T-helper 2 cell treated with Interferon-gamma antibody and Interleukin-4, amounts not matched to agents 5 μg/mL and 100 μg/mL, for 36 hours (primary cell): ENCODE measurements around the gene PSD4.

ENCODE experiments used
- DNase-seq: peaks from one replicate; pipeline ENCODE4 v3.0.0; 2021; ENCODE audit warnings: low spot score
- H3K27ac Mint-ChIP-seq: one replicate; pipeline ENCODE4 v1.8.0; 2021; ENCODE audit warnings: mild to moderate bottlenecking, mixed read lengths
- H3K27me3 Mint-ChIP-seq: one replicate; pipeline ENCODE4 v1.8.0; 2021; ENCODE audit warnings: low read depth, mixed read lengths
- H3K36me3 Mint-ChIP-seq: one replicate; pipeline ENCODE4 v1.8.0; 2021; ENCODE audit warnings: low read depth, mixed read lengths
- H3K4me1 Mint-ChIP-seq: one replicate; pipeline ENCODE4 v1.8.0; 2021; ENCODE audit warnings: low read depth, mixed read lengths
- H3K4me3 Mint-ChIP-seq: one replicate; pipeline ENCODE4 v1.8.0; 2022; ENCODE audit warnings: mild to moderate bottlenecking, moderate library complexity, mixed read lengths
- H3K9me3 Mint-ChIP-seq: one replicate; pipeline ENCODE4 v1.8.0; 2021; ENCODE audit warnings: mixed read lengths

Gene PSD4

DNA sequence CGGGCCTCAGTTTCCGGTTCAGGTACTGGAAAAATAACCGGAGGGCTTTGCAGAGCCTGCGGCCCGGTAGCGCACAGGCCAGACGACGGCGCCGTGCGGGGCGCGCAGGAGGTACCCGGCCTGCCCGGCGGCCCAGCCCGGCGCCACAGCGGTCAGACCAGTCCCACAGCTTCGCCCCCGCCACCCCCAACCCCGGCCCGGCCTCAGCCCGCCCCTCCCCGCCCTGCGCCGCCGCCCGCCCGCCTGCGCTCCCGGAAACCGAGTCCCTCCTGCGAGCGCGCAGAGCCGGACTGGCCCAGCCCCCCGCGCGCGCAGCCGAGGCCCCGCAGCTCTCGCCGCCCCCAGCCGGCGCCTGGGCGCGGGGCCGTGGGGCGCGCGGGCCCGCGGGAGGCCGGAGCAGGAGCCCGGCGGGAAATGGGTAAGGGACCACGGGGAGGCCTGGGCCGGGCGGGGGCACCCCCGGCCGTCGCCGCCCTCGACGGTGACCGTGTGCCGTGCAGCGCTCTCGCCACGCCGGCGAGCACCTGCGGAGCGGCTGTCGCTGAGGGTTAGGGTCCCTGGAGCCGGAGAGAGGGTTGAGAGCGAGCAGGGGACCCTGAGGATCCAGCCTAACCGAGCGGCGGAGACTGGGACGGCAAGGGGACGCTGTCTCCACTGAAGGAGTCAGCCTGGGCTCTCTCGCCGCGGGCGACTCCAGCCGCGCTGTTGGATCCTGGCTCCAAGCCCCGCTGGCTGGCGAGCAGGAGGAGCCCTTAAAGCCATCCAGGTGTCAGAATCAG, 16.5 kb upstream of the PSD4 start:
- DNase-seq, result peak; percentile 51
- Mint-ChIP-seq H3K4me1 (peaks cover 16% of the 10 kb centered on the region), H3K27me3 (peaks cover 15% of the 10 kb centered on the region), H3K36me3 (peaks cover 3% of the 10 kb centered on the region), H3K4me3 (peak overlapping the region; percentile 90), H3K9me3 (no peaks in the 10 kb centered on the region), H3K27ac (peak overlapping the region; percentile 57)

DNA sequence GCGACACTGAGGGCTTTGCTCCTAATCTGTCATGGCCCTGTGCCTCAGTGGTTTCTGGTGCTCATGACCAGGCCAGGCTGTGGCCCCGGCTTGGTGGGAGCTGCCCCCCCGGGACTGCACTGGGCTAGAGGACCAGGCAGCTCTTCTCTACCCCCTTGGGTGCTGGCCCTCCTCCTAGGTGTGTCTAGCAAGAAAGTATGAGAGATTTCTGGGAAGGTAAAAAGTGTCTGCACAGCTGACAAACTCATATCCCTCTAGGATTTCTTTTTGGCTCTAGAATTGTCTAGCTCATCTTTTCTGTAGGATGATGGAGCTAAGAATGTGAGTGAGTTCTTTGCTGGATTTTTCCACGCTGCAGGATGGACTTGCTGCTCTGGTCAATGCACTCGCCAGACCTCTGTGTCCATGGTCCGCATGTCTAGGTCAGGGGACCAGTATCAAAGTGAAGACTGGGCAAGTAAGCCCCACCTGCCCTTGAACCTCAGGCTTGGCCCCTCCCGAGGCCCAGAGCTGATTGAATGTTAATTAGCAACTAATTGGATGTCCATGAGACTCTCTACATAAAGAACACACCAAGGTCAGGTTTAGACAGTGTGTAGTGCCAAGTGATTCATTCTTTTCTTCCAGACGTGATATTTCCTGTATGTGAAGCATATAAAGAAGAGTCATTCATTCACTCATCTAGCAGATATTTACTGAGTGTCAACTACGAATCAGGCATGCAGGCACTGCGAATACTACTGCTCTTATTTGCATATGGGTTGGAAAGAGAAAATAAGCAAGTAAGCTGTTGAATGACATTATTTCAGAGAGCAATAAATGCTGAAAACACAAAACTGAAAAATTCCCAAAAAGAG, 15.6 kb upstream of the PSD4 start:
- no peaks in the 10 kb centered on the region for H3K9me3 Mint-ChIP-seq
- no peak for DNase-seq
- H3K27ac Mint-ChIP-seq, result peak overlapping the region; percentile 86
- H3K36me3 Mint-ChIP-seq, result peaks cover 3% of the 10 kb centered on the region
- peak overlapping the region; percentile 90 for H3K4me3 Mint-ChIP-seq
- peaks cover 15% of the 10 kb centered on the region for H3K27me3 Mint-ChIP-seq
- peaks cover 23% of the 10 kb centered on the region for H3K4me1 Mint-ChIP-seq

DNA sequence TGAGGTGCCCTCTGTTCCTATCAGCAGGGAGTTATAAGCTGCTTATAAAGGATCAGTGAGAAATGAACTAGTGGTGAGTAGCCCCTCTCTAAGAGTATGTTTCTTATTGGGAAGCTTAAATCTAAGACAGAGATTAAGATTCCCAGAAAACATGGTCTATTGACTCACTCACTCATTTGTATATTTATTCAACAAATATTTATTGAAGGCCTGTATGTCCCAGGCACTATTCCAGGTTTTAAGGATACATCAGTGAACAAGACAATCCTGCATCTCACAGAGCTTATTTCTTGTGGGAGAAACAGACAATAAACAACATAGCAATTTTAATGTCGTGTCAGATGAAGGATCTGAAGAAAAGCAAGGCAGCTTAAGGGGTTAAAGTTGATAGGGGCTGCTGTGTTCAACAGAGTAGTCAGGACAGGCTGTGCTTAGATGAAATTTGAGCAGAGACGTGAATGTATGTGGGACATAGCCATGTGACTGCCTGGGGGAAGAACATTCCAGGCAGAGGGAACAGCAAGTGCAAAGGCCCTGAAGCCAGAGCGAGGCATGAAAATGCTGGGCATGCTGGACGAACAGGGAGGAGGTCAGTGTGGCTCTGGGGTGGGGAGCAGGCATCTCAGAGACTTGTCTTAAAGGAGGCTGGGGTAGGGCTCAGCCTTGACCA, 14.8 kb upstream of the PSD4 start:
- Mint-ChIP-seq H3K9me3 (no peaks in the 10 kb centered on the region), H3K27me3 (peaks cover 15% of the 10 kb centered on the region), H3K4me1 (peaks cover 23% of the 10 kb centered on the region), H3K27ac (no peak overlapping the region), H3K36me3 (peaks cover 3% of the 10 kb centered on the region), H3K4me3 (no peak overlapping the region)
- no peak for DNase-seq

DNA sequence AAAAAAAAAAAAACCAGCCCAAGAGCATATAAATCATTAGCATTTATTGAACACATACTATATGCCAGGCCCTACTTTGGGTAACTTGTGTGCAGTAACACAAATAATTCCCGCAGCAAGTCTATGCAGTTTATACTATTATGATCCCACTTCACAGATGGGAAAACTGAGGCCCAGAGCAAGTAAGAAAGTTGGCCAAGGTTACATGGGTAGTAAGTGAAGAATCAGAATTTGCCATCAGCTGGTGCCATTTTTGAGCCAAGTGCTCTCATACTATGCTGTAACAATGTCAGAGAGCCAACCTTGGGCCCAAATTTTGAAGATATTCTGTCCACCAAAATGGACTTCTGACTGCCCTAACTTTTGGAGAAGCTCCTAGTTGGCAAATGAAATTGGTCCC, 13.5 kb upstream of the PSD4 start:
- peaks cover 5% of the 10 kb centered on the region for H3K27me3 Mint-ChIP-seq
- no peaks in the 10 kb centered on the region for H3K9me3 Mint-ChIP-seq
- no peak overlapping the region for H3K4me3 Mint-ChIP-seq
- peaks cover 3% of the 10 kb centered on the region for H3K36me3 Mint-ChIP-seq
- no peak overlapping the region for H3K27ac Mint-ChIP-seq
- no peak for DNase-seq
- H3K4me1 Mint-ChIP-seq, result peaks cover 23% of the 10 kb centered on the region

DNA sequence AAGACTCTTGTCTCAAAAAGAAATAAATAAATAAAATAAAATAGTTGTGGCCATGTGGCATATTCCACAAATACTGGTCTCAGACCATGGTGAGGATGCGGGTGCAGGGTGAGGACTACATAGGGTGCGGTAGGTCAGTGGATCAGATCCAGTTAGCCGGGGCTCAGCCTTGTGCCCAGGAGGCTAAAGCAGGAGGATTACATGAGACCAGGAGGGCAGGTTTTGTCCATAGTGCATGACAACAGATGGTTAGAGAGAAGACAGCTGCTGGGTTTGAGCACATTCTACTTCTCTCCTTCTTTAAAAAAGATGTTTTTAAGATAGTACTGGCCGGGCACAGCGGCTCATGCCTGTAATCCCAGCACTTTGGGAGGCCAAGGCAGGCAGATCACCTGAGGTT, 12.8 kb upstream of the PSD4 start:
- H3K27me3 Mint-ChIP-seq, result peaks cover under 1% of the 10 kb centered on the region

DNA sequence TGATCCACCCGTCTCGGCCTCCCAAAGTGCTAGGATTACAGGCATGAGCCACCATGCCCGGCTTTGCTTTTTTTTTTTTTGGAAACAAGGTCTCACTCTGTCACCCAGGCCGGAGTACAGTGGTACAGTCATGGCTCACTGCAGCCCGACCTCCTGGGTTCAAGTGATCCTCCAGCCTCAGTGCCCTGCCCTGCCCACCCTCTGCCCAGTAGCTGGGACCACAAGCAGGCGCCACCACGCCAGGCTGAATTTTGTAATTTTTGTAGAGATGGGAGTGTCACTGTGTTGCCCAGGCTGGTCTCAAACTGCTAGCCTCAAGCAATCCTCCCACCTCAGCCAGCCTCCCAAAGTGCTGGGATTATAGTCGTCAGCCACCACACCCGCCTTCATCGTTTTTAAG, 11.6 kb upstream of the PSD4 start:
- Mint-ChIP-seq H3K36me3 (peaks cover 3% of the 10 kb centered on the region), H3K4me1 (peaks cover 23% of the 10 kb centered on the region), H3K9me3 (no peaks in the 10 kb centered on the region), H3K4me3 (no peak overlapping the region), H3K27ac (no peak overlapping the region), H3K27me3 (no peaks in the 10 kb centered on the region)
- no peak for DNase-seq

More for the DNA sequence above, 12.8 kb upstream of the PSD4 start:
- Mint-ChIP-seq H3K27ac (no peak overlapping the region), H3K36me3 (peaks cover 3% of the 10 kb centered on the region), H3K4me3 (no peak overlapping the region), H3K9me3 (no peaks in the 10 kb centered on the region), H3K4me1 (peaks cover 25% of the 10 kb centered on the region)
- no peak for DNase-seq

- no peak overlapping the region for H3K27ac Mint-ChIP-seq
Observed at GRCh38 chr2:113162869-113163268, 10.9 kb upstream of the PSD4 start.

DNA sequence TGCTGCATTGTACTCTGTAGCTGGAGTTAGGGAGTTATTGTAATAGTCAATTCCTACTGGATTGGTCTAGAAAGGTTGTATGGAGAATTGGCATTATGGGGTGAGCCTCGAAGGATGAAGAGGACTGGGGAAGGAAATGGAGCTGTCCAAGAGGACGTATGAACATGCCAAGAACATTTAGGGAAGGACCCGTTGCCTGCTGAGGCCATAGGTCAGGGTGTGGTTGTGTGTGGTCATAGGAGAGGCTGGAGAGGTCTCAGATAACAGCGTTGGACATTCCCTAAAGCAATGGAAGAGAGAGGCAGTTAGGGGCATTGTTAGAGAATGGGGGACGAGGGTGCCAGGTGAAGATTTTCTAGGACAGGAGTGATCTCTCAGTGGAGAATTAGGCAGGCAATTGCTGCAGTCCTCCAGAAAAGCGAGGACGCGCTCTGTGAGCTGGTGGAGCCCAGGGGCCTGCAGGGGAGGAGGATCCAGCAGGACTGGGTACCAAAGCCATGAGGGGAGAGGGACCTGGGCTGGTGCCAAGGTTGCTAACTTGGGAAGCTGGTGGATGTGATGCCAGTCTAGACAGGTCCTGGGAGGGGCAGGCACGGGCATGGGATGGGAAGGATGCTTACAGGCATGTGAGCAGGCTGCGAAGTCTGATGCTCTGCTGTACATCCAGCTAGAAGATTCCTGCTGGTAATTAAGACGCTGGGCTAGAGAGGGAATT, 9.4 kb upstream of the PSD4 start:
- Mint-ChIP-seq H3K4me3 (no peak overlapping the region), H3K27me3 (no peaks in the 10 kb centered on the region), H3K4me1 (peaks cover 34% of the 10 kb centered on the region), H3K27ac (no peak overlapping the region), H3K36me3 (peaks cover 2% of the 10 kb centered on the region), H3K9me3 (no peaks in the 10 kb centered on the region)
- no peak for DNase-seq

More at GRCh38 chr2:113162869-113163268, 10.9 kb upstream of the PSD4 start:
- no peaks in the 10 kb centered on the region for H3K27me3 Mint-ChIP-seq
- H3K9me3 Mint-ChIP-seq, result no peaks in the 10 kb centered on the region
- peaks cover 29% of the 10 kb centered on the region for H3K4me1 Mint-ChIP-seq
- DNase-seq, result no peak
- no peak overlapping the region for H3K4me3 Mint-ChIP-seq
- peaks cover 3% of the 10 kb centered on the region for H3K36me3 Mint-ChIP-seq

DNA sequence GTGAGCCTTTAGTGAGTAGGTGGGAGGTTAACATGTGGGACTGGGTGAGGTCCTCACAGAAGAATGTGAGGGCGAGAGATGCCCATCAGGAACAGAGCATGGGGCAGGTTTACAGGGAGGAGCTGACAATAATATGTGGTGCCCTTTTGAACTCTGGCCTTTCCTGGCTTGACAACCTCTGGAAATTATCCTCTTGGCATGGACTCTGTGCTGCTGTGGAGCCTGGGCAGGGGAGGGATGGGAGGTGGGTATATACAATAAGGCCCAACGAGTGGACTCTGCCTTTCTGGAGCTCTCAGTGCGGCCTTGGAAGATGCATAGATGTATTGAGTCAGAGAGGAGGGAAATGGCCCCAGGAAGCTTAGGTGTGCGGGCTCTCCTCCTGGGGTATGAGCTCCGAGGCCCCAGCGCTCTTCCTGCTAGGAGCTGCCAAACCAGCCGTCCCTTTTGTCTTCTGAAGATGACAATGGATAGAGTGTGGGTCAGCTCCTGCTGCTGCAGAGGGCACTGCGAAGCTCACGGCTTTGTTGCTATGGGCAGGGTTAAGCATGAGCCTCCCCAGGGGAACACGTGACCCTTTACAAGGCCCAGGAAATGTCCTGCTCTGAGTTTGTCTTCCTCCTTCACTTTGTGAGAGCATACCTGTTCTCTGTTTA, 8.7 kb upstream of the PSD4 start:
- Mint-ChIP-seq H3K4me1 (peaks cover 40% of the 10 kb centered on the region), H3K9me3 (no peaks in the 10 kb centered on the region), H3K4me3 (no peak overlapping the region), H3K36me3 (peaks cover 5% of the 10 kb centered on the region), H3K27ac (no peak overlapping the region), H3K27me3 (no peaks in the 10 kb centered on the region)
- DNase-seq, result no peak

- DNase-seq, result no peak
- peaks cover 8% of the 10 kb centered on the region for H3K36me3 Mint-ChIP-seq
- peaks cover 3% of the 10 kb centered on the region for H3K9me3 Mint-ChIP-seq
- H3K27me3 Mint-ChIP-seq, result no peaks in the 10 kb centered on the region
- no peak overlapping the region for H3K4me3 Mint-ChIP-seq
- H3K4me1 Mint-ChIP-seq, result peaks cover 43% of the 10 kb centered on the region
- peak overlapping the region; percentile 9 for H3K27ac Mint-ChIP-seq
Observed at GRCh38 chr2:113166187-113166645, 7.6 kb upstream of the PSD4 start.

DNA sequence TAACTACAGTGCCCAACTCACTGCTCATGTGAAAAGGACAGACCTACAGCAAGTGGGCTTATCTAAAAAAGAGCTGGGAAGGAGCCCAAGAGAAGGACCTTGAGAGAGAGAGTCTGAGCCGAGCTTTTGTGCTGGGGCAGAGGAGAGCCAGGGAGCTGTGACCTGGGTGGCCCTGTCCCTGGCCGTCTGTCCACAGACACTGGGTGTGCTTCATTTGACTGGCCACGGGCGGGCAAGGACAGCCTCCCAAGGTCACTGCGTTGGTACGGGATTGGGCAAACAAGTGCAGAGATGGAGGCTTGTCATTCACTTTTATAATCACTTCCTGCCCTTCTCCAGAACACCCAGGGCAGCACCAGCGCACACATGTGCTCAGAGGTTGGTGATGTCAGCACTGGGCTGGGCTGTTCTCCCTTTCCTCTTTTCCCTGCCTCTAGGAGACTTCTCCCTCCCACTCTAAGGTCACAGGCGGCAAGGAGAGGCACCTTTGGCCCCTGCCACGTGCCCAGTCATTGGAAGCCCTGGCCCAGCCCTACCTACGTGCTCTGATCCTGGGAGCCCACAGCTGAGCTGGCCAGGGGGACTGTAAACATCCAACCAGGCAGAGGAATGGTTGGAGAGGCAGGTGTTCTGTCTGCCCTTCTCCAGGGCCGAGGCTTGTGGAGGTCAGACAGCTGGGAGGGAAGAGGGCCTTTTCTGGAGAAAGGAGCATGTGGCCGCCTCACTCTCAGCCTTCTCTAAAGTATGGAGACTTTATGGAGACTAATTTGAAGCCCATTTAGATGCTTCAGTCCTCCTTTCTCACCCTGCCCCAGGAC, 6.4 kb upstream of the PSD4 start:
- Mint-ChIP-seq H3K4me1 (peaks cover 52% of the 10 kb centered on the region), H3K4me3 (peak overlapping the region; percentile 79), H3K27ac (peak overlapping the region; percentile 92), H3K9me3 (peaks cover 5% of the 10 kb centered on the region), H3K36me3 (peaks cover 15% of the 10 kb centered on the region), H3K27me3 (no peaks in the 10 kb centered on the region)
- peak; percentile 48 for DNase-seq

DNA sequence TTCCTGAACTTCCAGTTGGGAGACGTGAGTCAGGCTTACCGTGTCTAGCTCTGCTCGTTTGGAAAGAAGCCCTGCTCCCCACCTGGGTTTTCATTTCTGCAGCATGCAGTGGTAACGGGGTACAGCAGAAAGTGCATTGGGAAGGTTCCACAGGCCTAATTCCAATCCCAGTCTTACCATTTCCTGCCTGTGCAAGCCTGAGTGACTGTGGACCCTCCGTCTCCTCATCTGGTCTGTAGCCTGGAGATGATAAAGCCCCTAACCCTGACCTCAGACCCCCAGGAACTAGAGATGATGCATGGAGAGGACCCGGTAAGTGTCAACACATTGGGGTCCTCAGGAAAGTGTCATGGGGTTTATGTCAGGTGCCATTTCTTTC, 5.8 kb upstream of the PSD4 start:
- Mint-ChIP-seq H3K27ac (peak overlapping the region; percentile 92), H3K36me3 (peaks cover 19% of the 10 kb centered on the region), H3K4me1 (peaks cover 52% of the 10 kb centered on the region), H3K4me3 (peak overlapping the region; percentile 79), H3K9me3 (peaks cover 5% of the 10 kb centered on the region), H3K27me3 (no peaks in the 10 kb centered on the region)
- DNase-seq, result no peak
